GM21447 (cell line): ENCODE data around the gene SLC6A12.
"Not testable (repeated sequence)": the region's sequence is repeated elsewhere in the genome, so short reads cannot be mapped to it uniquely, and the experiment has no call there.

Source experiments
- ATAC-seq: cut with Tn5 transposase; IDR thresholded peaks from one replicate; pipeline ENCODE4 v1.9.1; 2021; ENCODE audit not compliant: unreplicated experiment

SLC6A12 gene

DNA sequence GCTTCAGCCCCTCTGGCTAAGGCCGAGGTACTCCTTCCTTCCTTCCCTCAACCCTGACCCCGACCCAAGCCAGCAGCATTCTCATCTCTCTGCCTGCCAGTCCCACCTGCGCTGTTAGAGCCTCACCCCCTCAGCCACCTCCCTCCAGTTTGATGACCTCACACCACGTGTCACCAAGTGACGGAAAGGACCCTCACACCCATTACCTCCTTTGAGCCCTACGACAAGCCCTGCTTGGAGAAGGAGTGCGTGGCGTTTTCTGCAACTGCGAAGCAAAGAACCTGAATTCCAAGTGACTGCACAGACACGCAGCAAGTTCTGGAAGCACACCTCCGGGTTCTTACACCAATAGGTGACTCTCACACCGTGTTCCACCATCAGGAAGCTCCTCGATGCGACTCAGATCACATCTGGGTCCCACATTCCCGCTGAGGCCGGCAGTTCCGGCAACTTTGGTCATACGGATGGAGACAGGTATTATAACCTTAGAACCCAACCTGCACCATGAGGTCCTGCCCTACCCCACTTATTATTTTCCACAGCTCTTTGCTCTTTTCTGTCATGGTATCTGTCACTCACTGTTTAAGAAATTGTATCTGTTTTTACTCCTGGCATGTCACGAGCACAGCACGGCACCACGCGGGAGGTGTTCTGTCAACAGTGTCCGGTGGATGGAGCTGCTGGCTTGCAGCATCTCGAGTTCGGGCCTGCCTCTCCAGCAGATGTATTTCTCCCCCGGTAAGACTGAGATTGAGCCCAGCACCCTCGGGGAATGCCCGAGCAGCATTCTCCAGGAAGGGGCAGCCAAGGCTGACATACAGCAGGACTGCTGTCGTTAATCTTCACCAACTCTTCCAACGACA is 5.0 kb upstream of the SLC6A12 start:
- ATAC-seq: no peak

DNA sequence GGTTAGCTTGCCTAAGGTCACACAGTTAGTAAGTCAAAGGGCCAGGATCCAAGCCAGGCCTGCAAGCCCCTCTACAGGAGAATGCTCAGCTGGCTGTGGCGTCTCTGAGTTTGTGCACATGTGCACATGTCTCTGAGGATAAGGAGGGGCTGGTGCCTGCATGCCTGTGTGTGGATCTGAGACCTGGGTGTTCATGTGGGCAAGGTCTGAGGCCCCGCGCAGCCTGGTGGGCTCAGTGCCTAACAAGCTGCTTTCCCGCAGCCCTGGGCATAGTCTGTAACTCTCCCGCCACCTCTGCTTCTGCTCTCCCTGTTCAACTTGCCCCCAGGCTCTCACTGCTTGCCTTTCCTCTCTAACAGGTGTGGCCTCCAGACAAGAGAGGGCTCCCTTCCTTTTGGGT is 4.3 kb upstream of the SLC6A12 start:
- ATAC-seq: no peak

DNA sequence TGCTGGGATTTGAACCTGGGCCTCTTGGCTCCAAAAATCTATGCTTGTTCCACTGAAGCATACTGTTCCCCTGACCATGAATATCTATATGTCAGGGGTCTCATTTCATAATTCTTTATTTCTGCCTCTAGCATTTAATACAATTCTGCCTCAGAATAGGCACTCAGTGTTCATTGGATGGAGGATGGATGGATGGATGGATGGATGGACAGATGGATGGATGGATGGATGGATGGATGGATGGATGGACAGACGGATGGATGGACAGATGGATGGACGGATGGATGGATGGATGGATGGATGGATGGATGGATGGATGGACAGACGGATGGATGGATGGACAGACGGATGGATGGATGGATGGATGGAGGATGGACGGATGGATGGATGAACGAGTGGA is 3.1 kb upstream of the SLC6A12 start:
- ATAC-seq: not testable (repeated sequence)

DNA sequence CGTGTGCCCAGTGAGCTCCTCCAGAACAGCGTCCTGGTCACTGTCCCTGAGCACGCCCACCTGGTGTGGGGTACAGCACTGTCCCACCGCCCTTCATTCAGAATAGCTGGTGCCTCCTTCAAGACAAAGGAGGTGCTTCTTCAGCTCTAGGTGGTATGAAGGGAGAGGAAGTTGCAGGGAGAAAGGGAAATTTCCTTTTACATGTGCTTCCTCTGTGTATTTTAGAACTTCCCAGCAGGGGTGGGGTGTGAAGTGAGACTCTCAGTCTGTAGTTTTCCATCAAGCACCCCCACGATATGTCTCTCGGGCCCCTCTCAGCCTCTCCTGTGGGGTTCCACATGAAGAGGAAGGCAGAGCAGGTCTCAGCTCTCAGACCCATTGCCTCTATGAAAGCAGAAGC is 1.2 kb upstream of the SLC6A12 start:
- ATAC-seq: no peak

DNA sequence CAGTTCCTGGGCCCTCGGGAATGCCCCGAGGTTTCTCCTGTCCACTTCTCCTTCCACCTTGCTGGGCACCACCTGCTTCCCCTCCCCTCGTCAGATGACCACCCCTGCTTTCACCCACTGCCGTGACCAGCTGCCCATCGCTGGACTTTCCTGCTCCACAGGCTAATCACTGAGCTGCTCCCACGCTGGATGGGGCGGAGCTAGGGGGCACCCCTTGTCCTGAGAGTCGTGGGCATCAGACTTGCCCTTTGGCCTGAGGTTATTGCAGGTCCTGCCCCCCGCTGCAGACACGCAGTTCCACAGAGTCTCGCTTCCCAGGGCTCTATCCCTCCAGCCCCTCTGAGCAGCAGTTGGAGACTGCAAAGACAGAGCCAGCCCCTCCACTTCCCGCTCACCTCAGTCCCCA is 427 bp downstream of the SLC6A12 start:
- no peak for ATAC-seq

DNA sequence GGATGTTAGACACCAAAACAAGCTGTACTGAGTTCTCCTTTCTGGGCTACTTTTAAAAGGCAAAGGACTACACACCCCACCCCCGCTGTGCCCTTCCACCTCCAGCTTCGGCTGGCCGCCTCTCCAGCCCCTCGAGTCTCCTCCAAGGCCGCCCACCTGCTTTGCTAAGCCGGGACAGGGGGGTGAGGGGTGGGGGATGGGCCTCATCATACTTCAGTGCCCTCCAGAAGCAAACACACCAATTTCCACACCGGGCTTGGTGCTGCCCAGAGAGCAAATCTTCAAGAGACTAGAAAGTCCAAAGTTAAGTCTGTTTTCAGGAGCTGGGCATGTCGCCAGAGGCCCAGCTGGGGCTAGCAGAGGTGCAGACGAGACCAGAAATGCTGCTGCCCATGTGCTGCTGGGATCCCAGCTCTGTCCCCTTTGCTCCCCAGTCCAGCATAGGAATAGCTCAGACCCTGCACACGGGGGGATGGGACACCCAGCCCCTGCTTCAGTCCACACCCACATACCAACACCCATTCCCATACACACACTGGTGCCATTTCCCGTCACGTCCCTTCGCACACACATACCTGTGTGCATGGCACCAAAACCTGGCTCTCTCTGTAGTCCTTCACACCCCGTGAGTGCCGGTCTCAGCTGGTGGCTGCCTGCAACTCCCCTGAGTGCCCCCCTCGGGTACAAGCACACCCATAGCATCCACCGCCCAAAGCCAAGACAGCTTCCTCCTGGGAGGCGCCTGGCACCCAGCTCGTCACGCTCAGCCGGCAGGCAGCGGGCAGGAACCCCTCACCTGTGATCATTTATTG is 1.0 kb downstream of the SLC6A12 start:
- no peak for ATAC-seq

DNA sequence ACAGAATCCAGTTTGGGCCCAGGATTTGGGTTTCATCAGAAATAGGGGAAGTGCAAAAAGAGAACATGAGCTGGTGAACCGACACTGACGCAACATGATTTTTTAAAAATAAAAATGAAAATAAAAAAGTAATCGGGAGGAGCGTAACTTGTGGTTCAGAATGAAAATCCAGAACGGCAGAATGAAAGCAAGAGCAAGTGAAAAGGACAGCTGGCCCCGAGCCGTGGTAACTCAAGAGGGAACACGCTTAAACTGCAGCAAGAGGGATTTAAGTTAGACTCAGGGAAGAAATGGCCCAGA is 1.6 kb downstream of the SLC6A12 start:
- no peak for ATAC-seq

DNA sequence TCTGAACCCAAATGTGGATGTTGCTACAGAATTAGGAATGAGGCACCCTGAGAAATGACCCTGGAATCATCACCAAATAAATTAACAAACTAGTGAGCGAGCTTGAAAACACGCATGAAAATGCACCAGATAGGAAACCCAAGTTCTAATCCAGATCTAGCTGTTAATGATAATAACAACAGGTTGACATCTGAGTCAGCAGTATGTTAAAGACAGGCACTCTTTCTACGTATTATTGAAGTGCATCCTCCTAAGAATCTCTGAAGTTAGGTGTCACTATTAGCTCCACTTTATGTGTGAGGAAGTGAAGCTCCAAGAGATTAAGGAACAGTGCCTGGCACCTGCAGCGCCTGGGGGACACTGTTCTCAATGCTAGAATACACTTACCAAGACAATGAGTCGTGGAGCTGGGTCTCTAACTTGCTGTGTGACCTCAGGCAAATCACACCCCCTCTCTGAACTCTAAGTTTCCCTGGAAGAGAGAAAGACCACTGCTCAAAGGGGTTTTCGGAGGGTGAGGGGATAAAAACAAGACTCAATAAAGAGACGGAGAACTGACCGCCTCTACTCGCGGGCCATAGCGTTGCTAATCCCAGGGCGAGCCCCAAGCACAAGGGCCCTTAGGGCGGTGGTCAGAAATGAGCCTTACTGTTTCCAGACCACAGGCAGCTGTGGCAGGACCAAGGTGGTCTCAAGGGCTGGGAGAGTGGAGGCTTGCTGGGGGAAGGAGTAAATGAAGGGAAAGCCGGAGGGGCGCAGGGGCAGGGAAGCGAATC is 2.1 kb downstream of the SLC6A12 start:
- ATAC-seq: no peak

DNA sequence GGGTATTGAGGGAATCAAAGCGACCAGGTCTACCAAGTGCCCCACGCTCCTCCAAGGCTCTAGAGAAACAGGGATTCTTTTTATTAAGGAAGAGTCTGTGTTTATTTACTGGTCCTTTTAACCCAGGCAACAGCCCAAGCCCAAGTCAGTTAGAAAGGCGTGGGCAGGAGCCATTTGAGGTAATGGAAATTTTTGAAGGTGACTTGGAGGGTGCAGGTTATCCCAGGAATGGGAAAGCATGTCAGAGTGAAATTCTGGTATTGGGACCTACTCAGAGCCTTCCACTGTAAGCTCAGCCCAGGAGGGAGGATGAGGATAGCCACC is 2.9 kb downstream of the SLC6A12 start:
- no peak for ATAC-seq

DNA sequence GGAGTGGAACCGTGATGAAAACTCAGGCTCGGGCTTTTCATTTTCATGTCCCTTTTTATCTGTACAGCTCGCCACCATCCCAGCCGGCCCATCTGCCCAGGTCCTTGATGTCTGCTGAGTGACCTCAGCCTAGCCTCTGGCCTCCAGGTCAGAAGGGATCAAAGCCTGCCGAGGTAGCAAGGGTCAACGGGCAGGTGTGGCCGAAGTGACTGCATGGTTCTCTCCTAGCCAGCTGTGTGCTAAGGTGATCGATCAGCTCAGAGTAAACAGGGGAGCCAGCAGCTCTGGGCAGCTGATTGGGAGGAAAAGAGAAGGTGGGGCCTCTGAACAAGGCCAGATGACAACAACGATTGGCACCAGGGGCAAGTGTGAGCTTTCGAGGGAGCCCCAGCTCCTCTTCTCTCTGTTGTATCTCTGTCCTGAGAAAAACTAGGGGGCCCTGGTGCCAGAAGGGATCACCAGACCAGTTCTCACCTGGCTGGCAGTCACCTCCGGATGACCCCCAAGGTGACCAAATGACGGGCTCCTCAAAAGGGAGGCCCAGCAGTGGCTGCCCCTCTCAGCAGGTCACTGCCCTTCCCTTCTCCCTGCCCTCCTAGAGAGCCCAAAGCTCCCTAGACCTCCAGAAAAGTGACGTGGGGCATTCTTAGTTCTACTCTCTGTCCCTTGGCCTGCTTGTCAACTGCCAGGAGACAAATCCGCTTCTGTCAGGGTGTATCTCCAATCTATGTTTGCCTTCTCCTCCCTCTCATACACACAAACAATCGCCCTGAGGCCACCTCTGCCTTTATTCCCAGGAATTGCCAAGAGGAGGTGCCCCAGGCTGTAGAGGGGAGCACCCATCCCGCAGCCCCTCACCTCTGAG is 3.4 kb downstream of the SLC6A12 start:
- no peak for ATAC-seq

DNA sequence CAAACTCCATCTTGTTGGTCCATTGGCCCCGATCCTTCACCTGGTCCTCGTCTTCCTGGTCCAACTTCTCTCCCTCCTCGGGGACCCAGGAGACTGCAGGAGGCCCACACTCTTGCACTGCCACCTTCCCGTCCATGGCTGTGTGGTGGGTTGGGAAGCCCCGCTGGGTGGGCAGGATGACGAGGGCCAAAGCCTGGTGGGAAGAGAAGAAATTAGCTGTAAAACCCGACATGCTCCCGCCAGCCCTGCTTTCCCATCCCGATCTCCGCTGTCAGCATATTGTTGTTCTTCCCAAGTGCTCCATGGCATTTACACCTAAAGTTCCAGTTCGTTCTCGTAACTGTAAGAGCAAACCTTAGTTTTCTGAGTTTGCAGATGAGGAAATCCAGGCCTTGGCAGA is 4.1 kb downstream of the SLC6A12 start:
- no peak for ATAC-seq

DNA sequence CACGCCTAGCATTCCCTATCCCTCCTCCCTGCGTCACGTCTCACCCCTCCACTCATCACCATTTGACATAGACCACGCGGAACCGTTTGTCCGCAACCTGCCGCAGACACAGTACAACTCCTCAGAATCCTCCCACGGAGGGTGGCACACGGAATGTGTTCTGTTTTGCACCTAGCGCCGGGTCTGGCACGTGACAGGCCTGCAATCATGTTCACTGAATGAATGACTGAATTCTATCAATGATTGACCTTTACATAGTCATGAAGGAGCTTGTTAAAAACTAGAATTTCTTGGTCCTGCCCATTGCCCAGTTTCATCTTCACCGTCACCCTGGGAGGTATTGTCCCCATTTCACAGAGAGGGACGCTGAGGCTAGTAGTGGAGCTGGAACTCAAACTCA is 4.7 kb downstream of the SLC6A12 start:
- ATAC-seq: no peak

DNA sequence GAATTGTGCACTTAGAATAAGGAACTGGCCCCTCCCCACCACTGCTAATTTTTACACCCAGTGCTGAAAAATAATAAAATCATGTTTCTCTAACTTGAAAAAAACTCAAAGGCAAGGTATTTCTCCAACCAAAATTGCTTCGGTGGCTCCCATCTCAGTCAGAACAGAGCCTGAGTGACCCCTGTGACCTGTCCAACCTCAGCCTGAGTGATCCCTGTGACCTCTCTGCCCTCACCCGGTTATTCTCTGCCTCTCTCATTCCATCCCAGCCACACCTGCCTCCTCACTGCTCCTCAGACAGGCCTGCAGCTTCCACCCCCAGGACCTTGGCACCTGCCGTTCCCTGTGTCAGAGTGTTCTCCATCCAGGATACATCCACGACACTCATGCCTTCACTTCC is 5.1 kb downstream of the SLC6A12 start:
- ATAC-seq: no peak

DNA sequence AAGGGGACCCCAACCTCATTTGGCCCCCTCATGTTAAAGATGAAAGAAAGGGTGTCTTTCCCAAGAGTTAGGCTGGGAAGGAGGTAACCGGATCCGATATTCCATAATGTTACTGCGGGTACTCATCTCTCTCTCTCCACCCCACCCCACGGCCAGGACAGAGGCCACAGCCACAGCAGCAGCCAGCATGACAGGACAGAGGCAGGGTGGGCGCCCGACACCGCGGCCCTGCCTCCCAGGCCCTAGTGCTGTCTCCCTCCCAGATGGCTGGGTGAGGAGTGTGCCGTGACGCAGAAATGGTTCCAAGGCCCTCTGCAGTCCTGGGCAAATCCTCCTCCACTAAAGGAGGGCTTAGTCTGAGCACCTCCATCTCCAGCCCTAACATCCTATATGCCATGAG is 6.2 kb downstream of the SLC6A12 start:
- ATAC-seq: no peak

DNA sequence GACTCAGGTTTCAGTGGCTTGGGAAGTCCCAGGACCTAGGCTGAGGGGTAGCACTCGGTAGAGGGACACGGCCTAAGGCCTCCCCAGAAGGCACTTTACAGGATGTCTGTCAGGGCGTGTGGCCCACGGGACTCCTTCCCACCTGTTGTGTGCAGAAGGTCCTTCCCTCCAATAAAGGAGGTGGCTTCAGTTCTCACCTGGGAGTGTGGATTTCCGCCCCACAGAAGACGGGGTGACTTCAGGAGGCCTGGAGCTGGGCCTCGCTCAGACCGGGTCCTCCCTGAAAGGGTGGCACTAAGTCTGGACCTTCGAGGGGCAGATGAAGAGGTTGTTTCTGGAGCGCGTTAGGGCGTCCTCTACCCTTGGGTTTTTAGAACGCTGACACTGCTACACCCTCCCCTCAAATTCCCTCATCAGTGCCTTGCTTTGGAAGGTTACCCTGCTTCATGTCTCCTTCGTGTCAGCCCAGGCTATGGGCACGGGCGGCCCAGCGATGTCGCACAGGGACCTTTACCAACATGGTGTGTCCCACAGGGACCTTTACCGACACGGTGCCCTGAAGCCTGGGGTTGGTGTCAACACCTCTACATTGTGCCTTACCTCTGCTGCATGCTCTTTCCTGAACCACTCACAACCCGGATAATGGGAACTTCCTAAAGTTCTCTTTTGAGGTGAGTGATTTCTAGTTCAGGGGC is 7.1 kb downstream of the SLC6A12 start:
- no peak for ATAC-seq

DNA sequence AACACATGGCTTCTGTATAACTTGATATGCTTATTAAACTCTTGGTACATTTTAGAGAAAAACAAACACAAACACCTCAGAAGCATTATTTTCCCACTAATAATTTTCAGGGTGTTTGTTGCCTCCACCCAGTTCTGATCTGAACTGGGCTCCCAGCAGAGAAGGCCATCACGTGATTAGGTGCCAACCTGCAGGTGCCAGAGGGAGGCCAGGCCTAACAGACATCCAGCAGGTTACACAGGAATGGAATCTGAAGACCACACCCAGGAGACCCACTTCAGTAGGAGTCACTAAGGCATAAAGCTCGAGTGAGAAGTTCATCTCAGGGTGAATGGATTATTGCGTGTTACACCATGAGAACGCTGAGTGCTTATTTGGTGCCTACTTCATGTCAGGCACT is 8.9 kb downstream of the SLC6A12 start:
- no peak for ATAC-seq

DNA sequence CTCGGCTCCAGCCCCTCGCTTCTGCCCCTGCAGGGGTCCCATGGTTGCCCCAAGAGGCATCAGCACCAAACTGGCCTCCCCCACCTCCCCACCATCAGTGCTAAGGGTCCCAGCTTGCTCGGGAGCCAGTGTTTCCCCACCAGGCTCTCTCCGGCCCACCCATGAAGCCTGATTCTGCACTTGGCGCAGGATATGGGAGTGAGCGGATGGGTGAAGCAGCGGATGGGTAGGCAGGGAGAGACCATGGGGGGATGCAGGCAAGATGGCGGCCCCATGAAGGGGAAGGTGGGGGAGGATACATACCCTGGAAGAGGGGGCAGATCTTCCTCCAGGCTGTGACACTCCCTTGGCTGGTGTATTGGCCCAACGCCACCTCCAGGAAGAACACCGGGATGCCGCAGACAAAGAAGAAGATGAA is 9.7 kb downstream of the SLC6A12 start:
- ATAC-seq: no peak

DNA sequence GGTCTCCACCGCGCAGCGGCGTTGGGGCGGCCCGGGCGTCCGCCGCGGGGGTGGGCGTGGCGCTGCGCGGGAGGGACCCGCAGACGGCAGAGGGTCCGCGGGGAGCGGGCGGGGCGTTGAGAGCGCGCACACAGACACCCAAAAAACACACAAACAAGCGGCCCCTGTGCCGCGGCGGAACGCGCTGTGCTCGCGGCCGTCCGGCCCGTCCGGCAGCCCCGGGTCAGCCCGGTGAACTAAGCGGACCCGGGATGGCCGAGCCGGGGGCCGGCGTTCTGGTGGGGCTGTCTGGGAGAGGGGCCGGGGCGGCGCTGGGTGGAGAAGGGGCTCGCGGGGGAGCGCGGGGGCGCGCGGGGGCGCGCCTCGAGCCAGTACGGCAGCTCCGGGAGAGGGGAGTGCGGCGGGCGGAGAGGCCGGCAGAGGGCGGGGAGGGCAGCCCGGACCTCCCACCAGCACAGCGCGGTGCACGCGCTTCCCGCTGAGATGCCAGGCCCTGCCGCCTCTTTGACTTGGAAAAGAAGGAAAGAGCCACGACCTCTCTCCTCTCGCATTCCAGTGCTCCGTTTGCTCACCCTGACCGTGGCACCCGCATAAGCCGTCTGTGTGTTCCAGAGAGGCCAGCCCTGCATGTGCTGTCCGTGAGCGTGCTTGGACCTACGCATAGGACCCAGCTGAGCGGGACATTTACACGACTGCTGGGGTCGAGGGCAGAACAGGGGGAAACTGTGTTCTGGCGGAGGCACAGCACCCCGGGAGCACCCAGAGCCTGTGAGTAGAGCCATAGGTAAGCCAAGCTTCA is 10.3 kb downstream of the SLC6A12 start:
- ATAC-seq: no peak

DNA sequence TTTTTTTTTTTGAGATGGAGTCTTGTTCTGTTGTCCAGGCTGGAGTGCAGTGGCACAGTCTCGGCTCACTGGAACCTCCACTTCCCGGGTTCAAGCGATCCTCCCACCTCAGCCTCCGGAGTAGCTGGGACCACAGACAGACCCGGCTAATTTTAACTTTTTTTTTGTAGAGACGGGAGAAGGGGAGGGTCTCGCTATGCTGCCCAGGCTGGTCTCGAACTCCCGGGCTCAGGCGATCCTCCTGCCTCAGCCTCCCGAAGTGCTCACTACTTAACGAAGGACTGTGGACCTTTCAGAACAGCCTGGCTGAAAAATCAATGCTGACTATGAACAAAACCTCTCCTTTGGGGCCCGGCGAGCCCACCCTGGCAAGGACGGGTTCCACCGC is 10.9 kb downstream of the SLC6A12 start:
- no peak for ATAC-seq
